OCI-M2 (cell line): ENCODE data around the gene LYPD6B.

ENCODE experiments used
- DNase-seq: peaks from one replicate; lab custom pipeline; 2025; ENCODE audit not compliant: unreplicated experiment; lab: John Stamatoyannopoulos, UW

LYPD6B gene, protein sequence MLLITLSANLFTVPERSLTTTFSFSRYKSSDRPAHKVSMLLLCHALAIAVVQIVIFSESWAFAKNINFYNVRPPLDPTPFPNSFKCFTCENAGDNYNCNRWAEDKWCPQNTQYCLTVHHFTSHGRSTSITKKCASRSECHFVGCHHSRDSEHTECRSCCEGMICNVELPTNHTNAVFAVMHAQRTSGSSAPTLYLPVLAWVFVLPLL

DNA sequence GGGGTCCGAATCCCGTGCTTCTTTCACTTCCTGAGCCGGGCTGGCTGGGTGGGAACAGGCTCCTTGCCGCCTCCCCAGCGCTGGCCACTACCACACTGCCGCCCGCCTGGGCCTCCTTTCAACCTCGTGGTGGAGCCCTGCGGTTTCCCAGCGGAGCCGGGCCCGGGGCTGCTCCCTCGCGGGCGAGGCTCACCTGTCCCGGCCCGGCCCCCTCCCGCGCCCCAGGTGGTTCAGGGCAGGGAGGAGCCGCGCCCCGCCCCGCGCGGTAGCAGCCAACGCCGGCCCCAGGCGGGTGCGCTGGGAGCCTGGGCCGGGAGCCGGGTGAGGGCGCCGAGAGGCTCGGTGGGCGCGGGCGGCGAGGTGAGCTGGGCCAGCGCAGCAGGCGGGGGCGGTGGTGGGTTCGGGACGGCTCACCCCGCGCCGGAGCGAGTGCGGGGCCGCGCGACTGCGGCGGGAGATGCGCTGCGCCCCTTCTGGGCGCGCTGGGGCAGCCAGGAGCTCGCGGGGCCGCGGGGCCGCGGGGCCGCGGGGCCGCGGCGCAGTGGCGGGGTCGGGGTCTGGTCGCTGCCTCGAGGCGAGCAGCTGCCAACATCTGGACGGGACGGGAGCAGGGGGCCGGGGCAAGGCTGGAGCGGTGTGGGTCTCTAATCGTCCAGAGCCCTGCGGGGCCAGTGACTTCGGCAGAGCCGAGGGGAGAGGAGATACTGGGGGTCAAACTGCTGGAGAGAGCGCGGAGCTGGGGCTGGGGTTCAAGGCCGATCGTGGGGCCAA, at the start of gene LYPD6B:
TSS of gene LYPD6B (plus strand) at position 258 of the 771 bp plus-strand sequence. CDS start 92,250 bp downstream, outside the sequence.
- DNase-seq, result no peak

DNA sequence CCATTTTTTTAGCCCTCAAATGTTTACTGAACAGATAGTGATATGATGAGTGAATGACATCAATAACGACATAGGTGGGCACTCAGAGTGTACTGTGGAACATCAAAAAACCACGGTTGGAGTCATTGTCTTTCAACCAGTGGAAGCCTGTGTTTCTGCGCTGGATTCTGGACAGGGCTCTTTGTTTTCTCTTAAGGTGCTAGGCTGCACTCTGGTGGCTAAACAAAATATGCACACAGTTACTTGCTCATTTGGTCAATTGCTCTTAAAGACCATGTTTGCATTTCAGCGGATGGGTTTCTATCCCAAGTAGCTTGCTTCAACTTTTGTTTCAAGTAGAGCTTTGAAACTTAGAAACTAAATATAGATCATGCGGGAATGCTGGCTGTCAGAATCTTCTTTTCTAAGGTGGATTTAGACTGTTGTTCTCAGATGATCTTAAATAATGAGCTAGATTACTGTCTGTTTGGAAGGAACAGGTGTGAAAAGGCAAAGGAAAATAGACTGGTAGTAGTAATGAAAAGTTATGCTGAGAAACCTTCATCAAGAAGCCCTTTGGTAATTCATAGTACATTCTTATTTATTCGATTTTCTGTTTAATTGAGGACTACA, 48.5 kb upstream of the LYPD6B start:
- DNase-seq, result peak; percentile 15

DNA sequence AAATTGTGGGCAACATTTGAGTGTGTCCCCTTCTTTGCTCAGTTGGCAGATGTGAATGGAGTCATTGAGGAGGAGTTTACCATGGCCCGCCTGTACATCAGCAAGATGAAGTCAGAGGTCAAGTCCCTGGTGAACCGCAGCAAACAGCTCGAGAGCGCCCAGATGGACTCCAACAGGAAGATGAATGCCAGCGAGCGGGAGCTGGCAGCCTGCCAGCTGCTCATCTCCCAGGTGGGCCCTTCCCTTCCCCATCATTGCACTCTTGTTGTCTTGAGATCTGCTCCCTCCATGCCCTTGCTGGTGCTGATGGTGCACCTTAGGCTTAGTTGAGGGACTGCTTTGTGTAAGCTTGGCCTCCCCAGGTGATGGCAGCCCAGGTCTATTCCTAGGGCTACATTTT, 47.5 kb upstream of the LYPD6B start:
- no peak for DNase-seq

DNA sequence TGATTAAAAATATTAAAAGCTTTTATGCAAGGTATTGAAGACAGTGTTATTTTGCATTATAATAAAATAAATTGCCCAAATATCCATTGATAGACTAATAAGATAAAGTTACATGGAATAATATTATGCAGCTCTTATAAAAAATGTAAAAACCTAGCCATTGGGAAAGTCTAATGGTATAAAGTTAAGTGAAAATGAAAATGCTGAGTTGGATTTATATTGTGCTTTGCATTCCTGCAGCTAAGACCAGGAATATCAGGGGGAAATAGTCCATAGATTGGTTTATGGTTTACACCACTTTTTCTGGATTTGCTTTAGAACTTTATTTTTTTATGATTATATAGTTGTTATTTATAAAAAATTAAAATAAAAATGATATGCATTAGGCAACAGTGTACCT, 46.1 kb upstream of the LYPD6B start:
- DNase-seq, result no peak

DNA sequence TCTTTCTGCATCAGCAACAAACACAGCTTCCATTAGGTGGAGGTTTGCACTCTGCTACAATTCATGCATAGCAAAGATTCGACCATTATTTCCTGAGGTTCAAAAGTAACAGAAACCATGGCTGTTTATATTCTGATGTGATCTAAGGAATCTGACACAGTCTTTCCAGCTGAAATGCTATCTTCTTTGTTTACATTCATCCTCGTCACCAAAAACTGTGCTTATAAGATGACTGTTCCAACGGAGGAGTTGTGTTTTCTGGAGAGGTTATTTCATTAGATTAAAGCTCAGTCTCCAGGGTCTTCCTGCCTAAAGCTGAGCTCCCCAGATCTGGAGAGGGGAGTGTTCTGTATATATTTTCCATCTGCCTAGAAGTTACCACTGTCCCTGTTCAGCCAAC, 45.1 kb upstream of the LYPD6B start:
- no peak for DNase-seq

DNA sequence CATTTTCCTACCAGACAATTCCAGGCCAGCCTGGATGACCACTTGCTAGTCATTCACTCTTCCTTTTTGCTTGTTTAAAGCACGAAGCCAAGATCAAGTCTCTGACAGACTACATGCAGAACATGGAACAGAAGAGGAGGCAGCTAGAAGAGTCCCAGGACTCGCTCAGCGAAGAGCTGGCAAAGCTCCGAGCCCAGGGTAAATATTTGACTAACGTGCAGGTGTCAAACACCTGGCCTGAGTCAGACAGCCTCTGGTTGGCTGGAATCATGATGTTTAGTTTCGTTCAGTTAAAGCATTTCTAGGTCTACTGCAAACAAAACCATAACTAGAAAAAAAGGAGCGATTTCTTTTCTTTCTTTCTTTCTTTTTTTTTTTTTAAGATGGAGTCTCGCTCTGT, 44.2 kb upstream of the LYPD6B start:
- no peak for DNase-seq

DNA sequence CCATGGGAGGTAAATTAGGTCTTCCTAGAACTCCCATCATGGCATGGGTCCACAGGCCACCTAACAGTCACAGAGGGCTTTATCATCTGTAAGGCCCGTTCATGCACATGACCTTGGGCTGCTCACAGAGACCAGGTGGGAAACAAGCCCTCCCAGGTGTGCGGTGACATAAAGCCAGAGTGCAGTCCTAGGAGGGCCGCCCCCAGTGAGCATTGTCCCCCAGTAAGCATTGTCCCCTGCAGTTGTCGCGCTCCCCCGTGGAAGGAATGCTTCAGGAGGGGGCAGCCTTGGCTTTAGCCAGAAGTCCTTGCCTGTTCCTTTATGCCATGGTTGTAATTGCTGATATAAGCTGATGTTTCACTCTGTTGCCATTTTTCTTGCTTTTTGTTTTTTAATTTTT, 41.7 kb upstream of the LYPD6B start:
- no peak for DNase-seq

DNA sequence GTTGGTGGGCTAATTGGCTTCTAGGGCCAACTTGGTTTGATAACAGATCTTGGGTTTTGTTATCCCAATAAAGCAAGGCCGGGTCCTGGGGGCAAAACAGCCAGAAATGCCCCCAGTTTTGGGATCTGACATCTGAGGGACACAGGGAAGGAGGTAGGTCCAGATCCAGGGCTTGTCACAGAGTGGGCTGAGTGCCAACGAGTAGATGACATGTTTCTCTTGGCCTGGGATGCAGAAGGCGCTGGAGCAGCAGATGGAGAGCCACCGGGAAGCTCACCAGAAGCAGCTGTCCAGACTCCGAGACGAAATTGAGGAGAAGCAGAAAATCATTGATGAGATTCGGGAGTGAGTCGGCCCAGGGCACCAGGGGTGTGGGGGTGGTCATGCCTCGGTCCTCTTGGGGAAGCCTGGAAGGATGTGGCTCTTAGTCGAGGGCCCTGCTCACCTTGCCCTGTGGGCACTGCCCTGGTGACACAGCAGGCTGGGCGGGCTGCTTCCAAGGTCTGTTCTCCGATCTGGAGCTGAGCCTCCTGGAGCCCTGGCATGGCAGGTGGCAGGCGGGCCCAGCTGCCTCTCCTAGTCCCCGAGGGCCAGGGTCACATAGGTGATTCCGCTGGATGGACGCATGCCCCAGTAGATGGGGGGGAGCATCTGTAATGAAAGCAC, 40.2 kb upstream of the LYPD6B start:
- no peak for DNase-seq

DNA sequence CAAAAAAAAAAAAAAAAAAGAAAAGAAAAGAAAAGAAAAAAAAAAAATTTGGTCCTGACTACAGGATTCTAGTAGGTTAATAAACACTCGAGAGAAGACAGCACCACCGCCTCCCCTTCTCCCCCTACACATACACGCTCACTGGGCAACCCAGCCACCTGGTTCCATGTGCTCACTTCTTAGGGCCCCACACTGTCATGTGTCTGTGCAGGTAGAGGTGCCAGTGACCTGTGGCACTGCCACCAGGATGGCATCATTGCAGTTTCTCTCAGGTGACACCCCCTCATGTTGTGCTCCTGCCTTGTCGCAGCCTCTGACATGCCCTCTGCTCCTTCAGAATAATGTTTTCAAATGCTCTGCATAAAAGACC, 39.7 kb upstream of the LYPD6B start:
- no peak for DNase-seq

DNA sequence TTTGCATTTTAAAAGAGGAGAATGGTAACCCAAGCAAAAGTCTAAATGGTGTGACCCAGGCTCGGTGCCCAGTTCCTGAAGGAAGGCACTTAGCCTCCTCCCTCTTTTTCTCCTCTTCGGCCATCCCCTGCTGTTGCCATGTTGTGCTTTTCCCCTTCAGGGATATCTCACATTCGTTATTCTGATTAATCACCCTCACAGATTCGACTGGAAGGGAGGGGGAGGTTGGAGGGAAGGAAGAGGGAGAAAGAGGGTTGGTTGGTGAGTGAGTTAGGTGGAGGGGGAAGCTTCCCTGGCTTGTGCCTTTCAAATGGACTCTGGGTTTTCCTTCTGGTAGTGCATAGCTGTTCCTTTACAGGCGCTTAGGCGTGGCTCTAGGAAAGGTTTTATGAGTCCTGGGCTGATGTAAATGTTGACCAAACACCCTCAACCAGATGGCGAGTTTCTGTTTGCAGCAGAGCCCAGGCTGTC, 39.0 kb upstream of the LYPD6B start:
- DNase-seq, result no peak

DNA sequence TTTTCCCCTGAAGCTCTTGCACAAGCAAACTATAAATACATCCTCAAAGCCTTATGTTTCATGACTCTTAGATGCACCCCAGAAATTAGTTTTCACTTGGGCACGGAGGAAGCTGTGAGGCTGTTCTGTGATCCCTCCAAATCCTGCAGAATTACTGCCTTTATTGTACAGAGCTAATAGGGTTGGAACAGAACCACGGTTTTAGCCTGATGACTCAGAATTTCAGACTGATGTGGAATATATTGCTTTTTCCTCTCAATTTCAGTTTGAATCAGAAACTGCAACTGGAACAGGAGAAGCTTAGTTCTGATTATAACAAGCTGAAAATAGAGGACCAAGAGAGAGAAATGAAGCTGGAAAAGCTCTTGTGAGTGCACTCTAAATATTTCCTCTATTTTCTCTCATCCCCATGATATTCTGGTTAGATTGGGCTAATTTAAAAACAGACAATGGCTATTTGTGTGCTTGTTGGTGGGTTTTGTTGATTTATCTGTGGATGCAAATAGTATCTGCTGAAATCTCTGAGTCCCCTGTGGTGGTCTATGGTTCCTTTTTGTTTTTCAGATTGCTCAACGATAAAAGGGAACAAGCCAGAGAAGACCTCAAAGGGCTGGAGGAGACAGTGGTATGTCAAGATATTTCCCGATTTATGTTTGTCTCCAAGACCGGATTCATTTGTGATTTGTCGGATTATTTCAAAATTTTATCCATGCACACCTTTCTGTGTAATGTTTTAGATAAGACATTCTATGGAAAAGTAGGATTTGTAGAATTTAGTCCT, 38.2 kb upstream of the LYPD6B start:
- DNase-seq, result no peak

DNA sequence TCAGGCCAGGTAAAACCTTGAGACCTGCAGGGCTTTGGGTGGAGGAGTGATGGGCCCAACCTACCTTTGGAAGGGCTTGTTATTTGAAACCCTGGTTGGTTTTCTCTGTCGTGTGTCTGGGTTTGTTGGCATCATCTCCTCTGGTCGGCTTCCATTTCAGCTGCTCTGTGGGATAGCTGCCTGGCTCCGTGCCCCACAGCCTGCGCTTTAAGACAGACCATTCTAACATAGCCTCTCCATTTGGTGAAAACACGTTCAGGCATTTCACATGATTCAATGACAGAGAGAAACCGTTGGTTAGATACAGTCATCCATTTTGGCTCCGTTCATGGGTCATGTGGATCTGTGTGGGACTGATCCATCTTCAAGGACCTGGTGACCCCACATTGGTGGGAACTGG, 37.0 kb upstream of the LYPD6B start:
- DNase-seq, result no peak

DNA sequence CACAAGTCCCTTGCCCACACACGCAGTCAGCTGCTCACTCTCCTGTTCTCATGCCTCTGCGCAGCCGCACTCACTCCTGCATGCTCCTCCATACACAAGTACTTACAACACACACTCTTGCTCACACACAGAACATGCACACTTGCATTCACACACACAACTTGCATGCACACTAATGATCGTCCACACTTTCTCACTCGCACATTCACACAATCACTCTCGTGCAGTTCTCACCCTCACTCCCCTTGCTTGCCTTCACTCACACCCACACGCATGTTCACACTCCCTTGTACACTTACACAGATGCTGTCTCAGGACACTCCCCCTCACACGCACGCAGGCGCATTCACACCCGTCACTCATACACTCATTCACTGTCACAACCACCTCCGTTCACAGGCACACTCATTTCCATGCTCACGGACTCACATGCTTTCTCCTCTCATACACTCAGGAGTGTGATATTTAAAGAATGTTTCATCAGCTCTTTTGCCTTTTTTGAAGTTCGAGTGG, 36.1 kb upstream of the LYPD6B start:
- DNase-seq, result no peak

DNA sequence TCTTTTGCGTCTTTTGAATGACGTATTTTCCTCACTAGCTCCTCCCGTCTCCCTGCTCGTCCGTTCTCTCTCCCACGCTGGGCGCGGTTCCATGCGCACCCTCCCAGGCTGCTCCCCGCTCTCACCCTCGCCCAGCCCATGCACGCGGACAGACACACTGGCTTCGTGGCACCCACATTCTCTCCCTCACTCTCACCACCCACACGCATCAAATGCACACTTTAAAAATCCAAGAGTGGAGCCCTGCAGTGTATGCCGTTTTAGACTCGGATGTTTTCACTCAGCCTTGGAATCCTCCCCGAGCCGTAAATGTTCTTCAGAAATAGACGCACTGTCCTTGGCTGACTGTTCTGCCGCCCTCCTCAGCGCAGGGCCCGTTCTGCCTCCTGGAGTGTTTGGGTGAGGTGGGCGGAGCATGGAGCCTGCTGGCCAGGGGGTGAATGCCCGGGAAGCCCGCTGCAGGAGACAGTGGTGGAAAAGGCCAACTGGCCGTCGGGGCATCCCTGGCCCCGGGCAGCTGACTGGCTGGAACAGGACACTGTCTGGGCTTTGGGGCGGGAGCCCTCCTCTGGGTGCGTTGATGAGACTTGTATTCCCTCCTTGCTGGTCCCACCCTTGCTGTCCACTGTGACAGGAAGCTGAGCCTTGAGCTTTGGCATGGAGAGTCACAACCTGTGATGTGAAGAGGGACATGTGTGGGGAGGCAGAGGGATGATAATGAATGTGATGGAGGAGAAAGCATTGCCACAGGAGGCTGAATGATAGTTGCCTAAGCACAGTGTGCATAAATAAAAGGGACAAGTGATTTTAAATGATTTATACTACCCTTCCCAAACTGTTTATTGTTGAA, 35.4 kb upstream of the LYPD6B start:
- no peak for DNase-seq

DNA sequence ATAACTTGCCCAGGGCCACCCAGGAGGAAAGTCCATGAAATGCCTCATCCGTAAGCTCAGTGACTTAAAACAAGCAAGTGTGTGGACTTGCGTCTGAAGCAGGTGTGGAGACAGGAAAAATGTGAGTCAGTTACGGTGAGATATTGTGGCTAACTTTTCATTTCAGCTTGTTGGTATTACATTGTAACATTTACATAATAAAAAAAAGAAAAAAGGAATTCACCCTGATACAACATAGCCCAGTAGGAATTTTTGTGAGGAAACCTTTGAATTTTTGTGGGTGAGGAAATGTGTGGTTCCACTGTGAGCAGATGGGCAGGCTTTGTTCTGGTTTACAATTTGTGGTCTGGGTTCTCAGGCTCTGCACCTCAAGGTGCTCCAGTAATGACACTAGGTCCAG, 33.7 kb upstream of the LYPD6B start:
- DNase-seq, result no peak

DNA sequence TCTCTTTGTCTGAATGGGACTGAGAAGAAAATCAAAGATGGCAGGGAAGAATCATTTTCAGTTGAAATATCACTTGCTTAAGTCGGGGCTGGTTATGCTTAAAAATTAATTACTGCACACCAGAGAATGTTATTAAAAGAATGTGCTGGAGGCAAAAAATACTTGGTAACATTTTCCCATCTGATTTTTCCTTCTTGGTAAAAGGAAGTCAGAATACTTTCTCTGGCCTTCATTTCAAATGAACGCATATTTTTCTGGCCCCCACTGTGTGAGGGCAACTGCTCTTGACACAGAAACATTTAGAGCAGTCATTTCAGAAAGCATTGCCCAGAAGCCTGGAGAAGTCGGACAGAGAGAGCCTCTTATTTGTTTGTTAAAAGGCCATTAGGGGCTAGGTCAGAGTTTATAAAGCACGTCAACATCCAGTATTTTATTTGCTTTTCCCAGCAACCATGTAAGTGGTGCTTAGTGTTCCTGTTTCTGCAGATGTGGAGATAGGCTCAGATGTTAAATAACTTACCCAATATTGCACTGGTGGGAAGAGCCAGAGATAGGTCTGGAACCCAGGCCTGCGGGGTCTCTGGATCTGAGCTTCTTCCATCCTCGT, 32.9 kb upstream of the LYPD6B start:
- no peak for DNase-seq

DNA sequence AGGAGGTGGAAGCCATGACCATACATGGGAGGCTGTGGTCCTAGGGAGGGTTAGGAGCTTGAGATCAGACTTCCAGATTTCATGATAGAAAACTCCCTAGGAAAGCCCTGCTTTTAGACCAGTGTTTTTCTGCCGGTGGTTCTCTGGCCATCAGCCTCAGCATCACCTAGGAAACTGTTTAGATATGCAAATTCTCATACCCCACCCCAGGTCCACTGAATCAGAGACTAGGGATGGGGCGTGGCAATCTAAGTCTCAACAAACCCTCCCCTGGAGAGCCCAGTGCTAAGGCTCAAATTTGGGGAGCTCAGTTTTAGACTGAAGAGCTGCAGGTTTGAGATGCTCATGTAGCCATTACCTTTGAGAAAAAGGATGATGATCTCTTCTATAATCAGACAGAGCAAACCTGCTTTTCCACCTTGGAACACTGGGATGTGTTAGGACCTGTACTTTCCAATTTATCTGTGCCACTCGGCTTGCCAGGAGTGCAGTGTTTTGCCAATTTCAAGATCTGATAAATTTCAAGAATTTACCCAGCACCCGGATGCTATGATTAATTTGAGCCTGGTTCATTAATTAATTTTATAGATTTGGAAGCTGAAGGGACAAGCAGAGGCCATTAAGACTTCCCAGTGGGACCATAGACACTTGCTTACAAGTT, 31.5 kb upstream of the LYPD6B start:
- no peak for DNase-seq

DNA sequence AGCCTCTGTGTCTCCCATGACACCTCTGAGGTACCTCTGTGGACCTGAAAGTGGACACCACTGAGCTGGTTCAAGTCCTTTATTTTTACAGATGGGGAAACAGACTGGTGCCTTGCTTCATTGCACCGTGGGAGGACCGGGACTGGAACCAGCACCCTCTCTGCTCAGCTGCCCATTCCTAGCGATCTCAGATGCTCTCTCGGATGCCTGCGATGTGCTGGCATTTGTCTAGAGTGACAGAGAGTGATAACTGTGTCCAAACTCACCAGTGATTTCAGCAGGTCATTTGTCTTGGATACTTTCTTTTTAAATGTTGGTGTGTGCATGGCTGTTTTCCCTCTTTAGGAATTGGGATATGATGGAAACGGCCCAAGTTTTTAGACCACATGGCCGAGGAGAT, 30.1 kb upstream of the LYPD6B start:
- no peak for DNase-seq
